ENCODE measurements around the gene SLC39A11. TPM values are rescaled to one million over a fixed set of nuclear protein-coding genes. Genes with fewer than 3 reads are reported as not detected.

The SLC39A11 gene
- total and polyA plus RNA-seq, 4 donors: 9.3 to 49.3 (median 24.7) TPM

GRCh38 chr17:73091770-73092522 is 542 bp downstream of the SLC39A11 start:
- peaks cover 0 to 12% (median 5%) of the 10 kb centered on the region in 5 donors for H3K4me1 ChIP-seq (ENCODE audit: control insufficient read depth in 5 of 5, insufficient read depth in 5 of 5, low read length in 5 of 5)
- H3K27ac ChIP-seq (ENCODE audit: low read depth in 1 of 2, low read length in 1 of 2): peak overlapping the region; percentile 29 to 49
- peak; percentile 48 for ATAC-seq (ENCODE audit: insufficient read depth, low FRiP score)
- H3K9ac ChIP-seq (ENCODE audit: insufficient read depth in 1 of 2, low read length in 2 of 2): peak overlapping the region; percentile 32 to 33
- TF ChIP-seq, protein P1, sequence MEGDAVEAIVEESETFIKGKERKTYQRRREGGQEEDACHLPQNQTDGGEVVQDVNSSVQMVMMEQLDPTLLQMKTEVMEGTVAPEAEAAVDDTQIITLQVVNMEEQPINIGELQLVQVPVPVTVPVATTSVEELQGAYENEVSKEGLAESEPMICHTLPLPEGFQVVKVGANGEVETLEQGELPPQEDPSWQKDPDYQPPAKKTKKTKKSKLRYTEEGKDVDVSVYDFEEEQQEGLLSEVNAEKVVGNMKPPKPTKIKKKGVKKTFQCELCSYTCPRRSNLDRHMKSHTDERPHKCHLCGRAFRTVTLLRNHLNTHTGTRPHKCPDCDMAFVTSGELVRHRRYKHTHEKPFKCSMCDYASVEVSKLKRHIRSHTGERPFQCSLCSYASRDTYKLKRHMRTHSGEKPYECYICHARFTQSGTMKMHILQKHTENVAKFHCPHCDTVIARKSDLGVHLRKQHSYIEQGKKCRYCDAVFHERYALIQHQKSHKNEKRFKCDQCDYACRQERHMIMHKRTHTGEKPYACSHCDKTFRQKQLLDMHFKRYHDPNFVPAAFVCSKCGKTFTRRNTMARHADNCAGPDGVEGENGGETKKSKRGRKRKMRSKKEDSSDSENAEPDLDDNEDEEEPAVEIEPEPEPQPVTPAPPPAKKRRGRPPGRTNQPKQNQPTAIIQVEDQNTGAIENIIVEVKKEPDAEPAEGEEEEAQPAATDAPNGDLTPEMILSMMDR (IDR thresholded peaks at IDR 0.05; ENCODE audit: control extremely low read depth, extremely low read depth): no peak
- H3K4me3 ChIP-seq: peak overlapping the region; percentile 67
- H3K27me3 ChIP-seq (ENCODE audit: control insufficient read depth in 3 of 3, insufficient read depth in 3 of 3, low read length in 2 of 3): no peaks in the 10 kb centered on the region
- H3K9me3 ChIP-seq (ENCODE audit: control insufficient read depth in 4 of 4, insufficient read depth in 3 of 4, low read length in 3 of 4): no peaks in the 10 kb centered on the region
- peaks cover 0 to 9% (median 2%) of the 10 kb centered on the region in 4 donors for H3K36me3 ChIP-seq (ENCODE audit: control insufficient read depth in 4 of 4, insufficient read depth in 4 of 4, low read length in 4 of 4)
- WGBS, 2 donors: 5 to 7% methylated on average over 20 of the region's 20 CpGs
- peak in 2 of 3 donors; percentile 22 to 26 for DNase-seq

- TF ChIP-seq, protein P1 (IDR thresholded peaks at IDR 0.05; ENCODE audit: control extremely low read depth, extremely low read depth): no peak
- H3K4me3 ChIP-seq: no peak overlapping the region
- H3K9me3 ChIP-seq (ENCODE audit: control insufficient read depth in 4 of 4, insufficient read depth in 3 of 4, low read length in 3 of 4): no peaks in the 10 kb centered on the region
- 30 to 37% methylated on average over 4 of the region's 4 CpGs for whole genome bisulfite sequencing, 2 donors
- peaks cover 0 to 12% (median 5%) of the 10 kb centered on the region in 5 donors for H3K4me1 ChIP-seq (ENCODE audit: control insufficient read depth in 5 of 5, insufficient read depth in 5 of 5, low read length in 5 of 5)
- DNase-seq: no peak
- no peaks in the 10 kb centered on the region for H3K27me3 ChIP-seq (ENCODE audit: control insufficient read depth in 3 of 3, insufficient read depth in 3 of 3, low read length in 2 of 3)
- peaks cover 0 to 9% (median 2%) of the 10 kb centered on the region in 4 donors for H3K36me3 ChIP-seq (ENCODE audit: control insufficient read depth in 4 of 4, insufficient read depth in 4 of 4, low read length in 4 of 4)
- ATAC-seq (ENCODE audit: insufficient read depth, low FRiP score): no peak
- no peak overlapping the region for H3K9ac ChIP-seq (ENCODE audit: insufficient read depth in 1 of 2, low read length in 2 of 2)
- H3K27ac ChIP-seq (ENCODE audit: low read depth in 1 of 2, low read length in 1 of 2): no peak overlapping the region
These were observed 1.1 kb downstream of the SLC39A11 start for GRCh38 chr17:73091410-73091769.

DNA sequence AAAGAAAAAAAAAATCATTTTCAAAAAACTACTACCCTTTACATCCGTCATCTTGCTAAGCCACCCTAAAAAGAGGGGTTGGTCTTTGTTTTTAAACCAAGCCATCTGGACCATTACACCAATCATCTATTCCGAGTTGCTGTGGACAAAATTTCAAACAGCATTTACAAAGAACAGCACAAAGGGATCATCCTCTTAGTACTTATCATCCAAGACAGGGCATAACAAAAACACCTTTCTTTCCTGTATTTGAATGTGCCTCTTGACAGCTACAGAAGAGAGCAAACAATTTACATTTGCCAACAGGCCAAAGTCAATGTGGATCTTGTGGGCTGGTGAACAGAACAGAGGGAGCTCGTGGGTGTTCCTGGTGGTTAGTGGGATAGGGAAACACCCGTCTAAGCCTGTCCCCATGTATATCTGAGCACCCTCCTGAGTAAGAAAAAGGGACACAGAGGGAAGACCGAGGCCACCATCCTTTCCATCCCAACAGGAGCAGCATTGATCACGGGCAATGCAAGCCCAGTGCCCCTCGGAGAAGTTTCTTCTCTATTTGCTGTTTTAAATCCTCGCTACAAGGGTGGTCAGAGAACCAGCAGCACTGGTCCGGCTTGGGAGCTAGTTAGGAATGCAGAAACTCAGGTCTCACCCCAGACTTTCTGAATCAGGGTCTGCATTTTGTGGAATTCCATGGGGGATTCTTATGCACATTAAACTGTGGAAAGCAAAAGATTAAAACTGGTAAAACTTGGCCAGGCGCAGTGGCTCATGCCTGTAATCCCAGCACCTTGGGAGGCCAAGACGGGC is 1.9 kb downstream of the SLC39A11 start:
- DNase-seq (no peak), ATAC-seq (ENCODE audit: insufficient read depth, low FRiP score) (no peak)
- TF ChIP-seq, protein P1 (IDR thresholded peaks at IDR 0.05; ENCODE audit: control extremely low read depth, extremely low read depth): no peak

More for the DNA sequence above, 1.9 kb downstream of the SLC39A11 start:
- Histone ChIP-seq H3K9ac (ENCODE audit: insufficient read depth in 1 of 2, low read length in 2 of 2) (no peak overlapping the region), H3K27me3 (ENCODE audit: control insufficient read depth in 3 of 3, insufficient read depth in 3 of 3, low read length in 2 of 3) (no peaks in the 10 kb centered on the region), H3K9me3 (ENCODE audit: control insufficient read depth in 4 of 4, insufficient read depth in 3 of 4, low read length in 3 of 4) (no peaks in the 10 kb centered on the region), H3K4me3 (no peak overlapping the region), H3K4me1 (ENCODE audit: control insufficient read depth in 5 of 5, insufficient read depth in 5 of 5, low read length in 5 of 5) (peaks cover 0 to 12% (median 5%) of the 10 kb centered on the region in 5 donors), H3K36me3 (ENCODE audit: control insufficient read depth in 4 of 4, insufficient read depth in 4 of 4, low read length in 4 of 4) (peaks cover 0 to 9% (median 2%) of the 10 kb centered on the region in 4 donors), H3K27ac (ENCODE audit: low read depth in 1 of 2, low read length in 1 of 2) (no peak overlapping the region)
- 79 to 81% methylated on average over 11 of the region's 11 CpGs for WGBS, 2 donors

All from lung (tissue), 12 donors.